Keratinocyte (primary cell): ENCODE data around the gene RGS17. TPM values are rescaled to one million over a fixed set of nuclear protein-coding genes. Genes with fewer than 3 reads are reported as not detected.
"Not testable (repeated sequence)": the region's sequence is repeated elsewhere in the genome, so short reads cannot be mapped to it uniquely, and the experiment has no call there.

ENCODE experiments used
- DNase-seq: peaks from one replicate; pipeline ENCODE4 v3.0.0-alpha.2; 2011; ENCODE audit warnings: low read depth, missing footprints, low spot score
- FAIRE-seq: peaks from 2 replicates; lab custom pipeline; 2011; peaks lifted over from hg19 to GRCh38; lab: Jason Lieb, UNC
- H2AFZ ChIP-seq: 2 replicates; pipeline ENCODE4 v1.6.0; 2012; ENCODE audit warnings: low read length, control low read depth, inconsistent platforms; ENCODE audit not compliant: control insufficient read depth
- H3K27ac ChIP-seq: 2 replicates; pipeline ENCODE4 v1.5.1; 2011; ENCODE audit warnings: low read length; ENCODE audit not compliant: control insufficient read depth, insufficient read depth
- H3K27me3 ChIP-seq: 3 replicates; pipeline ENCODE4 v1.6.0; 2011; ENCODE audit warnings: low read length; ENCODE audit not compliant: control insufficient read depth, insufficient read depth; ENCODE audit errors: extremely low read depth
- H3K36me3 ChIP-seq, 2 experiments: 2 replicates in 1 of 2; 3 replicates in 1 of 2; pipeline ENCODE4 v1.5.1; 2011; ENCODE audit warnings: low read length in 2 of 2, mild to moderate bottlenecking in 1 of 2; ENCODE audit not compliant: control insufficient read depth in 2 of 2, insufficient read depth in 2 of 2; ENCODE audit errors: extremely low read depth in 1 of 2
- H3K4me1 ChIP-seq: 3 replicates; pipeline ENCODE4 v1.5.1; 2011; ENCODE audit warnings: low read length; ENCODE audit not compliant: control insufficient read depth, insufficient read depth; ENCODE audit errors: extremely low read depth
- H3K4me2 ChIP-seq: 3 replicates; pipeline ENCODE4 v1.6.0; 2011; ENCODE audit warnings: low read depth, low read length; ENCODE audit not compliant: control insufficient read depth, insufficient read depth; ENCODE audit errors: extremely low read depth
- H3K4me3 ChIP-seq, 3 experiments: fragments of 200-600 bp in 1 of 3; sonication (generic) in 1 of 3; 2 replicates in 2 of 3; 3 replicates in 1 of 3; pipeline ENCODE4 v1.5.1; 2011 to 2016; ENCODE audit warnings: low read length in 3 of 3, mild to moderate bottlenecking in 3 of 3, control low read depth in 2 of 3, inconsistent platforms in 1 of 3, low read depth in 1 of 3, mixed read lengths in 1 of 3, mixed run types in 1 of 3, moderate library complexity in 1 of 3; ENCODE audit not compliant: control insufficient read depth in 2 of 3, insufficient read depth in 2 of 3; ENCODE audit errors: extremely low read depth in 1 of 3
- H3K79me2 ChIP-seq: 2 replicates; pipeline ENCODE4 v1.6.0; 2012; ENCODE audit warnings: low read length; ENCODE audit not compliant: control insufficient read depth, insufficient read depth
- H3K9ac ChIP-seq: 3 replicates; pipeline ENCODE4 v1.6.0; 2011; ENCODE audit warnings: low read length; ENCODE audit not compliant: control insufficient read depth, insufficient read depth; ENCODE audit errors: extremely low read depth
- H3K9me1 ChIP-seq: 3 replicates; pipeline ENCODE4 v1.6.0; 2011; ENCODE audit warnings: low read length; ENCODE audit not compliant: control insufficient read depth, insufficient read depth; ENCODE audit errors: extremely low read depth
- H3K9me3 ChIP-seq: 2 replicates; pipeline ENCODE4 v1.5.1; 2012; ENCODE audit warnings: low read depth, low read length; ENCODE audit not compliant: control insufficient read depth
- H4K20me1 ChIP-seq: 3 replicates; pipeline ENCODE4 v1.6.0; 2011; ENCODE audit warnings: low read length; ENCODE audit not compliant: control insufficient read depth, insufficient read depth; ENCODE audit errors: extremely low read depth
- CTCF ChIP-seq, 3 experiments: IDR thresholded peaks in 1 of 3; conservative IDR thresholded peaks in 1 of 3; optimal IDR thresholded peaks in 1 of 3; 2 replicates in 2 of 3; 3 replicates in 1 of 3; pipeline versions ENCODE3 to v1.5.1; 2011; ENCODE audit warnings: low read length in 3 of 3, mild to moderate bottlenecking in 3 of 3, moderate library complexity in 2 of 3, control low read depth in 1 of 3, inconsistent platforms in 1 of 3; ENCODE audit not compliant: insufficient read depth in 2 of 3; ENCODE audit errors: extremely low read depth in 1 of 3
- EZH2 ChIP-seq: IDR thresholded peaks from one replicate; pipeline ENCODE4 v1.6.1; 2012; ENCODE audit warnings: inconsistent platforms, mild to moderate bottlenecking, low read length, moderate library complexity
- dilution Hi-C: fragments of 300-500 bp; cut with MboI; formaldehyde crosslinking; loops from one replicate; pipeline ENCODE4 v1.7.0; 2020; ENCODE audit warnings: low sequenced_read_pairs; ENCODE audit not compliant: extremely low pct_ligation_motif_present
- polyA plus RNA-seq, 5 experiments: library from polyadenylated mRNA; depleted of rRNA in 3 of 5; stranded (reverse) in 3 of 5; stranded (forward) in 1 of 5; unstranded in 1 of 5; fragments of >200 nt; gene quantifications; 1 replicate in 1 of 5; 2 replicates in 3 of 5; 3 replicates in 1 of 5; pipeline versions ENCODE4 v1.2.1 to v1.2.3, GENCODE V29; 2011 to 2012; ENCODE audit warnings: missing spikeins in 2 of 5, low read depth in 1 of 5, low replicate concordance in 1 of 5

The RGS17 gene
- polyA plus RNA-seq, 1 donor (not counting 4 experiments of a cell fraction or from before 2014, with no cell fraction given): 0.22 TPM

- DNase-seq: no peak
- Histone ChIP-seq H3K4me2 (no peak overlapping the region), H4K20me1 (no peaks in the 10 kb centered on the region), H3K79me2 (peaks cover 44% of the 10 kb centered on the region), H3K4me1 (no peaks in the 10 kb centered on the region), H3K9ac (no peak overlapping the region), H3K36me3 (peaks cover 0 to 20% of the 10 kb centered on the region in 2 experiments), H2AFZ (no peak overlapping the region), H3K9me1 (no peaks in the 10 kb centered on the region), H3K9me3 (no peaks in the 10 kb centered on the region), H3K4me3 (no peak overlapping the region), H3K27me3 (no peaks in the 10 kb centered on the region), H3K27ac (no peak overlapping the region)
- no peak for TF ChIP-seq EZH2
- peak; percentile 3 to 23 (median 9) for TF ChIP-seq CTCF (optimal IDR thresholded peaks at IDR 0.05 in 1 of 3, IDR thresholded peaks at IDR 0.05 in 1 of 3, conservative IDR thresholded peaks at IDR 0.05 in 1 of 3; ENCODE audit: extremely low read depth in 1 of 3, insufficient read depth in 2 of 3, low read length in 3 of 3)
- peak; percentile 20 for FAIRE-seq
- dilution Hi-C loops: no loop called here
Measured at GRCh38 chr6:152993431-152993830, 137.7 kb downstream of the RGS17 start.

GRCh38 chr6:152986978-152987377 lies 144.1 kb downstream of the RGS17 start:
- dilution Hi-C loops: no loop called here

GRCh38 chr6:152985300-152985699 lies 145.8 kb downstream of the RGS17 start:
- H3K36me3 ChIP-seq, H2AFZ ChIP-seq, dilution Hi-C loops, H3K27me3 ChIP-seq, H3K9ac ChIP-seq, H3K9me3 ChIP-seq, FAIRE-seq, H3K4me3 ChIP-seq, H3K9me1 ChIP-seq, DNase-seq, H4K20me1 ChIP-seq: not testable (repeated sequence)
- Histone ChIP-seq H3K4me2 (peak overlapping the region; percentile 93), H3K4me1 (peaks cover 22% of the 10 kb centered on the region), H3K27ac (peak overlapping the region; percentile 93), H3K79me2 (peaks cover 41% of the 10 kb centered on the region)

More at GRCh38 chr6:152986978-152987377, 144.1 kb downstream of the RGS17 start:
- peaks cover 25% of the 10 kb centered on the region for H3K79me2 ChIP-seq
- no peak overlapping the region for H3K4me3 ChIP-seq
- no peak overlapping the region for H2AFZ ChIP-seq
- H3K9ac ChIP-seq: no peak overlapping the region
- H3K27ac ChIP-seq: no peak overlapping the region
- FAIRE-seq: no peak
- H3K36me3 ChIP-seq: peaks cover 0 to under 1% of the 10 kb centered on the region in 2 experiments
- peaks cover 13% of the 10 kb centered on the region for H3K4me1 ChIP-seq
- TF ChIP-seq EZH2 (no peak), CTCF (optimal IDR thresholded peaks at IDR 0.05 in 1 of 3, IDR thresholded peaks at IDR 0.05 in 1 of 3, conservative IDR thresholded peaks at IDR 0.05 in 1 of 3; ENCODE audit: extremely low read depth in 1 of 3, insufficient read depth in 2 of 3, low read length in 3 of 3) (no peak)
- no peaks in the 10 kb centered on the region for H4K20me1 ChIP-seq
- no peak for DNase-seq
- no peak overlapping the region for H3K4me2 ChIP-seq
- no peaks in the 10 kb centered on the region for H3K27me3 ChIP-seq
- H3K9me1 ChIP-seq: no peaks in the 10 kb centered on the region
- H3K9me3 ChIP-seq: no peaks in the 10 kb centered on the region
